Measurements from ENCODE around the gene CDKN2B.

GRCh38 chr9:22054529-22054928 is 45.4 kb upstream of the CDKN2B start:
- TF ChIP-seq POLR2A (IDR thresholded peaks at IDR 0.05) (no peak), CTCF (IDR thresholded peaks at IDR 0.05) (no peak)
